TTC549 (cell line): ENCODE data around the gene CDC42.

Experiments
- FAIRE-seq: peaks from 2 replicates; lab custom pipeline; 2012; peaks lifted over from hg19 to GRCh38; lab: Jason Lieb, UNC

The CDC42 gene

GRCh38 chr1:22111115-22111514, 58.6 kb downstream of the CDC42 start:
- no peak for FAIRE-seq

DNA sequence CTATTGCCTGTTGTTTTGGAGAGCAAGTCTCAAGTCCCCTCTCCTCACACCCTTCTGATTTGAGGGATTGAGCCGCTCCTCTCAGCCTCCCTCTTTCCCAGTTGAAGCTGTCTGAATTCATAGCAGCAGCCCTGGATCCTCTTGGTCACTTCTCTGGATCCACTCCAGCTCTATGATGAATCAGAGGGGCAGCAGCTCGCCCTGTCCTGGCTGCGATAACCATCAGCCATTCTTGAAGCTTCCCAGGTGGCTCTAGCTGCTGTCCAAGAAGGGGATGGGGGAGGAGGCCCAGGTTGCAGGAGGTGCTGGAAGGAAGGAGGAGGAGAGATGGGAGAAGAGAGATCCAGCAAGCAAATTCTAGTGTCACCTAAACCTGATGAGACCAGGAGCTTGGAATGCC, 59.1 kb downstream of the CDC42 start:
- FAIRE-seq, result no peak

DNA sequence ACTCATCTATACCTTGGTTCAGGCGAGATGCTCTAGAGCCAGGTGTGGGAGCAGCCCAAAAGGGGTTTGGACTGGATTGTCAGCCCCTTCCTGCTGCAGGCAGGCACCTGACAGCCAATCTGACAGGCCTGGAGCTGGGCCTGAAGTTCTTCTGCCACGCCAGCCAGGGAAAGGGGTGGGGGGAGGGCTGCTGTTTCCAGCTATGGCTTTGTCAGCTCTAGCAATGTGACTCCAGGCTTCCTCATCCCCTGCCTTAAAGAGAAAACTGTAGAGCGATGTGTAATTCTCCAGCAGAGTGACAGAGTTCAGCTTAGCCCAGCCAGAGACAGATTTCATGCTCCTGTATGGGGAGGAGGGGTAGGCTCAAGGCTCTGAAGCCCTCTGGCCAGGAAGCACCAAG, 60.0 kb downstream of the CDC42 start:
- no peak for FAIRE-seq

GRCh38 chr1:22114083-22115012, 61.8 kb downstream of the CDC42 start:
- no peak for FAIRE-seq

GRCh38 chr1:22115286-22115685, 62.8 kb downstream of the CDC42 start:
- no peak for FAIRE-seq

GRCh38 chr1:22117238-22117637, 64.7 kb downstream of the CDC42 start:
- no peak for FAIRE-seq

- FAIRE-seq, result no peak
Measured at GRCh38 chr1:22117851-22118250, 65.3 kb downstream of the CDC42 start.

DNA sequence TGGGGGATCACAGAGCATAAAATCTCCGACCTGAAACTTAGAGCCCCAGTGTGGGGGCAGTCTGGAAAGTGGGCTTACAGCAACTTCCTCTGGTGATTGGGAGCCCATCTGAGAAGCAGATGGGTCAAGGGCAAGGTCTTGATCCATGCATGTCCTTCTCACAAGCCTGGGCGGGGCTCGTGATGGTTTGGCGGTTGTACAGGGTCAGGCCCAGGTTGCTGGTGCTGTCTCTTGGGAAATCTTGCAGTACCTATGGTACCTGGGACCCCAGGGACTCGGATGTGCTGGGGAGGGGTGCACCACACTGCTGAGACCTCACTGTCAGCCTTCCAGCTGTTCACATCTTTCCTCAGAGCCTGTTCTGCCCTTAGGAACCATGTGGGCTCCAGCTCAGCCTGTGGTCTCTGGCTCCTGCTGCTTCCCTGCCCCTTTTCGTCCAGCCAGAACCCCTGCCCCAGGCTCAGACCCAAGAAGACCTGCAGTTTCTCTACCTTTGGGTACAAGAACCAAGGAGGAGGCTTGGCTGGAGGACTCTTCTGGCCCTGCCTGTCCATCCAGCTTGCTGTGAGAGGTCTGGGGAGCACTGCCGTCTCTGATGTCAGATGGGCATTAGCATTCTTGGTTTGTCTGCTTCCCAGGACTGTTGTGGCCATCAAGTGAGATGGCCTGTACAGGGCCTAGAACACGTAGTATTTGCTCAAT, 65.9 kb downstream of the CDC42 start:
- FAIRE-seq, result no peak

DNA sequence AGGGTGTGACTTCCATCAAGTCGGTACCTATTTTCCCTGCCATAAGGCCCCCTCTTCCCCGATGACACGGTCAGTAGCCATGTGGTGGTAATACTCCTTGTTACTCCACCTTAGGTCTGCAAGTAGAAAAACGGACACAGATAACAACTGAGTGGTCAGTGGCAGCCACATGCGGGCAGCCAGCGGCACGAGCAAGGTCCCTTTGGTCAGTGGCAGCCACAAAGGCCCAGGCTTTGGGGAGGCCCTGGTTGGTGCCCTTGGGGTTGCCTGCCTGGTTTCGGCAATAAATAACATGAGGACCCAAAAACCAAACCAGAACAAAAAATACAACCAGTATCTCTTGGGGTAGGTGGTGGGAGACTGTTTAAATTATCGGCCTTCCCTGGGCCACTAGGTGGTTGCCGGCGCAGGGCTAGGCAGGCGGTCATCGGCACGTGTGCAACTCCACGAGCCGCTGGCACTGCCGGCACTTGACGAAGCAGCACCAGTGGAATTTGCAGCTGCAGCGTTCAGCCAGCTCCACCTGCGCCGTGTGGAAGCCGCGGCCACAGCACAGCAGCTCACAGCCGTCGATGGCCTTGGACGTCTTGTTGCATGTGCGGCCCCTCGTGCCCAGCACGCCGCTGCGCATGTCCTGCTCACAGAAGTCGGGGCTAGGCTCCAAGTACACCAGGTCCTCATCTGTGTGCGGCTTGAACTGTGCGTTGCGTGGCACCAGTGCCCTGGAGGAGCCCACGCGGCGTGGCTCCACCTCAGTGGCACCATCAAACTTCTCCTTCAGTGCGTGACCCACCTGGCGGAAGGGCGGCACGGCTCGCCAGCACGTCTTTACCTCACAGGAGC, 67.3 kb downstream of the CDC42 start:
- FAIRE-seq, result no peak

DNA sequence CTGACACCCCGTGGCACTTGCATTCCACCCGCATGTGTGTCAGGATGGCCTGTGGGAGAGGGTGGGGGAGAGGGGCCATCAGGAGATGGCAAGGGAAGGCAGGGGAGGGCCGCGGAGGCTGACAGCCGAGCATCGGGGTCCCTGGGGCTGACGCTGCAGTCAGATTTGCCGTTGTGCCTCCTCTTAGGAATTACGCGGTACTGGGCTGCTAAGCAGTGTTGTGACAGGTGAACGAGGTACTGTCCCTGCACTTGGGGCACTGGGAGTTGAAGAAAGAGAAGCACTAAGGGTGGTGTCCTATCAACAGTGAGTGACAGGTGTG, 67.9 kb downstream of the CDC42 start:
- FAIRE-seq, result no peak

GRCh38 chr1:22121421-22121911, 69.0 kb downstream of the CDC42 start:
- FAIRE-seq, result no peak

- FAIRE-seq, result no peak
Measured at GRCh38 chr1:22122273-22123070, 70.0 kb downstream of the CDC42 start.

GRCh38 chr1:22123071-22123390, 70.5 kb downstream of the CDC42 start:
- no peak for FAIRE-seq

DNA sequence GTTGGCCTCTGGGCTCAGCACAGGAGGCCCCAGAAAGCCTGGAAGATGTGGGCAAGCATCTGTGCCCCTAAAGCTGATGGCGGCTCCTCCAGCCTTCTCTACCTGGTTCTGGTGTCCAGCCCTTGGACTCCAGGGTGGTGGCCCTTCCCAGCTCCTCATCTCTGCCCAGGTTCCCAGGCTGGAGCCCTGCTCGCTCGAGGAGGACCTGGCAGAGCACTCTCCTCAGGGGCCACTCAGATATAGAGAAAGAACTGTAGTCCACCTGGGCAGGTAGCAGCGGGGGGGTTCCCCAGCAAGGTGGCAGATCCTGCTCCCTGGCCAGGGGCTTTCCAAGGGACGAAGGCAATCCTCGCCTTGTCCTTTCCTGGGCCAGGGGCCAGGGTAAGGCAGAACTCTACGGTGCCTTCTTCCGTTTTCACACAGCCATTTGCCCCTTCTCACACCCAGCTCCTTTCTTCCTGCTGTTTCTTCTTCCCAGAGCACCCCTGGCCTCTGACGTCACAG, 71.4 kb downstream of the CDC42 start:
- FAIRE-seq, result no peak

- no peak for FAIRE-seq
Measured at GRCh38 chr1:22124592-22125229, 72.2 kb downstream of the CDC42 start.

GRCh38 chr1:22126531-22126930, 74.0 kb downstream of the CDC42 start:
- FAIRE-seq, result no peak

DNA sequence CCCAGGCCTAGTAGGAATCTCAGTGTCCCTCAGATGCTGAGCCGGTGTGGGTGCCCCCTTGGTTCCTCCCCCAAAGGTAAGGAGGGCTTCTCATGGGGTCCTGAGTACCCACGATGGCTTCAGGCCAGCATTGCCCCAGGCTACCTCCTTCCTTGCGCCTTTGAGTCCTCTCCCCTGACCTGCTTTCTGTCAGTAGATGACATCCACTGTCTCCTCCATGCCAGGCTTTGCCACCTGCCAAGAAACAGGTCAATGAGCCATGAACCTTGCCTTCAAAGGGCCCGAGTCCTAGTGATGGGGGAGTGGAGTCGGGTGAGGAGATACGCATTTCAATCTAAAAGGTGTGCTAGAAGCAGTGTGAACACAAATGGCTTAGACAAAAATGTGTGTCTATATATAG, 74.7 kb downstream of the CDC42 start:
- no peak for FAIRE-seq

DNA sequence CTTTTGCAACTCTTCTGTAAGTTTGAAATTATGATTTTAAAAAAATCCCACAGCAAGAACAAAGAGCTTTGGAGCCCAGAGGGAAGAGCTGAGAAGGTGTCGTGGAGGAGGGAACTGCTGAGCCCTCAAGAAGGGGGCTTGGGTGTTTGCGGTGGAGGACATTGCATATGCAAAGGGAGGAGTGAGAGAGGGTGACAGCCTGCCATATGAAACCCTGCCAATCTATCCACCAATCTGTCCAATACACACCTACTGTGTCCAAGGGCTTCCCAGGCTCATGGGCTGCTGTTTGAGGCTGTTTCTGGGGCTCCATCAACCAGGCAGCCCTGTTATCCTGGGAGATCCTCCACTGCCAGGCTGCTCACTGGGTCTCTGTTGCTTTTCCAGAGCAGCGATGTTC, 75.2 kb downstream of the CDC42 start:
- no peak for FAIRE-seq

GRCh38 chr1:22128392-22128791, 75.9 kb downstream of the CDC42 start:
- no peak for FAIRE-seq

DNA sequence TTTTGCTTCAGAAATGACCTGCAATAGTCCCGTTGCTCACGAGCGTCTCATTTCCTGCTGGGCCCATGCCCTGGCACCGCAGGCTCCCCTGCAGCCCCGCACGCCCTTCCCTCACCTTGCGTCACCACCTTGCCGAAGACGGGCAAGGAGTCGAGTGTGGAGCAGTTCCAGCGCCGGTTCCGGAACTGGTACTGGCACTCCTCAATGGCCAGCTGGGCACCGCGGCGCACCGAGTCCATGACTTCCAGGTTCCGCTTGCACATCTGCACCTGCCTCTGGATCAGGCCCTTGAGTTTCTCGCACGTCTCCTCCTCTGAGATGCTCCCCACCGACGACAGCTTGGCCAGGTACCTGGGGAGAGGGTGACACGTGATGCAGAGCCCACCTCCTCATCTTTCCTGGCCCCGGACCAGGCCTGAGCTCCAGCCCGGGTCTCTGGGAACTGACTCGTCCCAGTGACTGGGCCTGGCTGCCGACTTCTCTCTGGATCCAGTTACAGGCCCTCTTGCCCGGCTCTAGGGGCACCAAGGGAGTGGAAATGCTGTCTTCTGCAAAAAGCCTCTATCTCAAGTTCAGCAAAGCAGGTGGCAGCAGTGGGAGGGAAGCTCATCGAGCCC, 77.1 kb downstream of the CDC42 start:
- FAIRE-seq, result no peak

GRCh38 chr1:22131062-22131461, 78.6 kb downstream of the CDC42 start:
- FAIRE-seq, result no peak
